ENCODE data around the gene PADI1.

The PADI1 gene

DNA sequence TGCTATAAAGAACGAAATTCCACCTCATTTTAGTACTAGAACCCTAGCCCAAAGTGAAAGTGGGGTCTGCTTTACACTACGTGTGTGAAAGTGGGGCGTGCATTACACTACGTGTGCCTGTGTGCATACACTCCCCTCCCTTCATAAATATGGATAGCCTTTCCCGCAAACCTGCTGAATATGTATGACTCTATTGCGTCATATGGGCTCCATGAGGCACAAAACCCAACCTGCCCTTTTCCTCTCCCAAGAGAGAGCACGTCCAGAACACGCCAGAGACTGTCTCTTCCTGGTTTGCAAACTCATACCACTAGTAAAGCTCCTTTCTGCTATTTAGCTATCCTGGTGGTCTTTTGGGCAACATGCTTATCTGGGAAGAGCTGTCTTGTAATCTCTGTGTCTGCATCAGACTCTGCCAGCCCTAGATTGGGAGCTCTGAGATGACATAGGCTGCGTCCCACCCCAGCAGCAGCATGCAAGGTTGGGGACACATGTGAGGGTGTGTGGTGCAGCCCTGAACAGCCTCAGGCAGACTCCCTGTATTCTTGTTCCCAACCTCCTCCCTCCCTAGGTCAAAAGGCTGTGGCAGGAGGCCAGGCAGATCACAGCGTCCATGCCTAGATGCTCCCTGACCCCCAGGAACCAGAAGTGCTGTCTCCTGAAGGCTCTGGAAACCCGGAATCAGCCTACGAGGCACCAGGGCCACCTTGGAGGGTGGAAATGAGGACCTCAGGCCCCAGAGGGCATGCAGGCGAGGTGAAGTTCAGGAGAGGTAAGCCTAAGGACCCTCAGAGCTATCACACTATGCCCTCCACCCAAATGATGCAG is 12.3 kb upstream of the PADI1 start:
- no peak overlapping the region for H2AFZ ChIP-seq
- no peaks in the 10 kb centered on the region for H3K79me2 ChIP-seq
- no peaks in the 10 kb centered on the region for H3K27me3 ChIP-seq (ENCODE audit: control insufficient read depth, insufficient read depth, low read length)
- no peak overlapping the region for H3K9ac ChIP-seq
- H3K9me3 ChIP-seq (ENCODE audit: control insufficient read depth, low read length): no peaks in the 10 kb centered on the region
- no peak overlapping the region for H3K27ac ChIP-seq
- no peaks in the 10 kb centered on the region for H3K4me1 ChIP-seq
- TF ChIP-seq CTCF (IDR thresholded peaks at IDR 0.05): no peak
- H3K36me3 ChIP-seq (ENCODE audit: control insufficient read depth, insufficient read depth, low read length): no peaks in the 10 kb centered on the region
- no peak overlapping the region for H3K4me3 ChIP-seq (ENCODE audit: low read depth, low read length)
- no peak overlapping the region for H3K4me2 ChIP-seq (ENCODE audit: low read length)

GRCh38 chr1:17193222-17194132 is 11.5 kb upstream of the PADI1 start:
- Histone ChIP-seq H2AFZ (no peak overlapping the region), H3K36me3 (ENCODE audit: control insufficient read depth, insufficient read depth, low read length) (no peaks in the 10 kb centered on the region), H3K27me3 (ENCODE audit: control insufficient read depth, insufficient read depth, low read length) (no peaks in the 10 kb centered on the region), H3K79me2 (no peaks in the 10 kb centered on the region), H3K9me3 (ENCODE audit: control insufficient read depth, low read length) (no peaks in the 10 kb centered on the region), H3K4me3 (ENCODE audit: low read depth, low read length) (no peak overlapping the region), H3K27ac (no peak overlapping the region), H3K4me1 (no peaks in the 10 kb centered on the region), H3K4me2 (ENCODE audit: low read length) (no peak overlapping the region), H3K9ac (no peak overlapping the region)
- TF ChIP-seq CTCF (IDR thresholded peaks at IDR 0.05): no peak

DNA sequence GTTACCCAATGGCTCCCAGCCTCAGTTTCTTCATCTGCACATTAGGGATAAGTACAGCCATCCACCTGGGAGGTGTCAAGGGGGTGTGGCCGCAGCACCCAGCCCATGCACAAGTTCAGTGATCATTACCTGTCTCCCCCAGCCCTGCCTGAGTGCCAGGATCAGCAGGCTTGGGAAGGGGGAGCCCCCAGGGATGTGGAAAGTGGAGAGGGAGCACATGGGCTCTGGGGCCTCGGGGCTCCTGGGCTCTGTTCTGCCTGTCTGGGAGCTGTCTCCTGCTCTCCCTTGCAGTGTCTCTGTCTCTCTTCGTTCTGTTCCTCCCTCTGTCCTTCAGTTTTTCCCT is 10.8 kb upstream of the PADI1 start:
- Histone ChIP-seq H3K4me3 (ENCODE audit: low read depth, low read length) (no peak overlapping the region), H3K9me3 (ENCODE audit: control insufficient read depth, low read length) (no peaks in the 10 kb centered on the region), H3K4me2 (ENCODE audit: low read length) (no peak overlapping the region), H3K79me2 (no peaks in the 10 kb centered on the region), H3K36me3 (ENCODE audit: control insufficient read depth, insufficient read depth, low read length) (no peaks in the 10 kb centered on the region), H2AFZ (no peak overlapping the region), H3K27me3 (ENCODE audit: control insufficient read depth, insufficient read depth, low read length) (no peaks in the 10 kb centered on the region), H3K4me1 (no peaks in the 10 kb centered on the region), H3K9ac (no peak overlapping the region), H3K27ac (no peak overlapping the region)
- TF ChIP-seq CTCF (IDR thresholded peaks at IDR 0.05): no peak

DNA sequence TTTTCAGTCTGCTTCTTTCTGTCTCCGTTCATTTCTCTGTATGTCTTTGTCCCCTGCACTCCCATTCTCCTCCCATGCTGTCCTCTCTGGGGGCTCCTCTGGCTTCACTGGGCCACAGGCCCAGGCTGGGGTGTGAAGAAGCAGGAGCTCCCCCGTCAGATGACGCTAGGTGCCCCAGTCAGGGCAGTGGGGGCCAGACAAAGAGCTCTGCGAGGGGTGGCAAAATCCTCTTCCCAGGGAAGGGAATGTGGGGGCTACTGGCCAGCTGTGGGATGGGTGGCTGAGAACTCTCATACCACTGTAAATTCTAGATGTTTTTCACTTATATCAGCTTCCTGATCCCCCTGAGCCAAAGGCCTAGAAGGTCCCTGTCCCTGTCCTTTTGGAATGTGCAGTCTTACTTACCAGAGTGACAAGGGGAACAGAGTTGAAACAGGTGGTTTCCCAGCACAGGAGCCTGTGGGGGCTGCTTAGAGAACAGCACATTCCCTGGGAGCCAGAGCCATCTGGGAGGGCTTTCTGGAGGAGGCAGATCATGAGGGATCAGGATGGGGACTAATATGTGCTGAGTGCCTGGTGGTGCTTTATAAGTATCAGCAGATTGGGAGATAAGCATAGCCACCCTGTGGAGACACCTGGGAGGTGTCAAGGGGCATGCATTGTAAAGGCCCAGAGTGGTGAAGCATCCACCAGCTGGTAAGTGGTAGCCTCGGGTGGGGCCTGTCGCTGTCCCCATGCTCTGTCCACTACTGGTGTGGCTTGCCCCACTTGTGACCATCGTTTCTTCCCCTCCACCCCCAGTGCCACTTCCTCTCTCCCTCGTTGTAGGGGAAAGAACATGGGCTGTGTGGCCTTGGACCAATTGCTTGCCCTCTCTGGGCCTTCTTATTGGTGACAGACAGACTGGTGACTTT is 10.1 kb upstream of the PADI1 start:
- no peak overlapping the region for H3K4me3 ChIP-seq (ENCODE audit: low read depth, low read length)
- no peaks in the 10 kb centered on the region for H3K27me3 ChIP-seq (ENCODE audit: control insufficient read depth, insufficient read depth, low read length)
- H2AFZ ChIP-seq: no peak overlapping the region
- no peak for TF ChIP-seq CTCF (IDR thresholded peaks at IDR 0.05)
- H3K9ac ChIP-seq: no peak overlapping the region
- H3K27ac ChIP-seq: no peak overlapping the region
- H3K79me2 ChIP-seq: no peaks in the 10 kb centered on the region
- no peak overlapping the region for H3K4me2 ChIP-seq (ENCODE audit: low read length)
- H3K4me1 ChIP-seq: no peaks in the 10 kb centered on the region
- no peaks in the 10 kb centered on the region for H3K9me3 ChIP-seq (ENCODE audit: control insufficient read depth, low read length)
- no peaks in the 10 kb centered on the region for H3K36me3 ChIP-seq (ENCODE audit: control insufficient read depth, insufficient read depth, low read length)
